Muscle of leg (tissue), 11 donors: ENCODE data around the gene KLHL21. TPM values are rescaled to one million over a fixed set of nuclear protein-coding genes. Genes with fewer than 3 reads are reported as not detected.

Experiments used
- DNase-seq: peaks from one replicate; pipeline ENCODE4 v3.0.0; 2013
- H3K27ac ChIP-seq: one replicate; pipeline ENCODE4 v1.5.1; 2013; ENCODE audit warnings: mild to moderate bottlenecking, low read length, control low read depth
- H3K27me3 ChIP-seq: one replicate; pipeline ENCODE4 v1.6.1; 2013; ENCODE audit warnings: low read length; ENCODE audit not compliant: control insufficient read depth, insufficient read depth
- H3K36me3 ChIP-seq: one replicate; pipeline ENCODE4 v1.6.1; 2013; ENCODE audit warnings: low read length; ENCODE audit not compliant: control insufficient read depth, insufficient read depth
- H3K4me1 ChIP-seq: one replicate; pipeline ENCODE4 v1.6.1; 2013; ENCODE audit warnings: low read length; ENCODE audit not compliant: control insufficient read depth, insufficient read depth
- H3K4me3 ChIP-seq: one replicate; pipeline ENCODE4 v1.5.1; 2013; ENCODE audit warnings: low read length, control low read depth
- H3K9me3 ChIP-seq: replicated peaks from 2 replicates; pipeline ENCODE4 v1.6.1; 2013; ENCODE audit warnings: low read depth, low read length; ENCODE audit not compliant: control insufficient read depth
- WGBS: methylation state at CpG from one replicate; pipeline ENCODE4 v1.1.5; 2013; ENCODE audit warnings: missing lambda C conversion rate; ENCODE audit not compliant: insufficient coverage; 5-methylcytosine and 5-hydroxymethylcytosine counted together
- polyA plus RNA-seq, 8 donors: library from polyadenylated mRNA; unstranded; fragments of 120-200 nt; gene quantifications; one replicate each; pipeline versions ENCODE4 v1.2.1 to v1.2.3, GENCODE V29; 2013; ENCODE audit warnings: inconsistent platforms in 1 of 8, low replicate concordance in 1 of 8; ENCODE audit not compliant: insufficient read length in 8 of 8, insufficient read depth in 1 of 8
- total RNA-seq: library from RNA; stranded (reverse); fragments of 120-200 nt; gene quantifications from one replicate; pipeline ENCODE4 v1.2.4, GENCODE V29; 2013

The KLHL21 gene
- total and polyA plus RNA-seq, 9 donors, result 27.7 to 49.3 (median 38.1) TPM

DNA sequence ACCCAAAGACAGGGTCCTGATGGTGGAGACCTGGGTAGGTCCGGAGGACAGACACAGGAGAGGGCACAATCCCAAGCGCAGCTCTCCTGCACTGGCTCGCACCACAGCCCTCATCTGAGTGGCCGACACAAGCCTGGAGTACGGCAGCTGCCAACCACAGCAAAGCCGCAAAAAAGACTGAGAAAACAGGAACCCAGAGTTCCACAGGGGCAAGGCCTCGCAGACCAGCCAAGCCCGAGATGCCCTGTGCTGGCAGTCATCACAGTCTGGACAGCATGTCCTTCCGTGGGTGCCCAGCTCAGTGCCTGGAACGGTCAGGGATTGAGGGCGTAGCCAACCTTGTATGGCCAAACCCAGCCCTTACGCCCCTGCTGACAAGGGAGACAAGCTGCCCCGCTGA, 11.4 kb downstream of the KLHL21 start:
- 90% methylated on average over 13 of the region's 13 CpGs for WGBS
- H3K4me1 ChIP-seq, result peaks cover 54% of the 10 kb centered on the region
- no peak overlapping the region for H3K27ac ChIP-seq
- no peaks in the 10 kb centered on the region for H3K27me3 ChIP-seq
- peaks cover 84% of the 10 kb centered on the region for H3K36me3 ChIP-seq
- DNase-seq, result no peak
- no peaks in the 10 kb centered on the region for H3K9me3 ChIP-seq
- H3K4me3 ChIP-seq, result no peak overlapping the region

DNA sequence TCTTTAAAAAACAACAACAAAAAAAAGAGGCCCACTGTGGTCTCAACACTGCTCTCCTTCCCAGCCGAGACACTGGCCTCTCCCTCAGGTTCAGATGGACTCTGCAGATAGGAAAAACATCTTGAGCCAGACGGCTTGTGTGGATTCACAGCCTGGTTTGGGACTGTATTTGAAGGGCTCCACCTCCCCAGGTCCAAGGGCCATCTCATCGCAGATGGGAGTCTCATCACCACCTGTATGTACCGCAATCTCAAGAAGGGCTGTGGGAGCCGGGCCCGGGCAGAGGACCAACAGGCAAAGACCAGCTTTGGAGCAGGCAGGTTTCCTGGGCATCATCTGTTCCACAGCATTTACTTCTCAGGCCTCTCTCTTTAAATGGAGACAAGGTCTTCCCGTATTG, 12.6 kb downstream of the KLHL21 start:
- no peak overlapping the region for H3K27ac ChIP-seq
- peaks cover 75% of the 10 kb centered on the region for H3K36me3 ChIP-seq
- no peaks in the 10 kb centered on the region for H3K27me3 ChIP-seq
- no peaks in the 10 kb centered on the region for H3K9me3 ChIP-seq
- WGBS, result 85% methylated on average over 7 of the region's 7 CpGs
- no peak for DNase-seq
- H3K4me3 ChIP-seq, result no peak overlapping the region
- H3K4me1 ChIP-seq, result peaks cover 56% of the 10 kb centered on the region

DNA sequence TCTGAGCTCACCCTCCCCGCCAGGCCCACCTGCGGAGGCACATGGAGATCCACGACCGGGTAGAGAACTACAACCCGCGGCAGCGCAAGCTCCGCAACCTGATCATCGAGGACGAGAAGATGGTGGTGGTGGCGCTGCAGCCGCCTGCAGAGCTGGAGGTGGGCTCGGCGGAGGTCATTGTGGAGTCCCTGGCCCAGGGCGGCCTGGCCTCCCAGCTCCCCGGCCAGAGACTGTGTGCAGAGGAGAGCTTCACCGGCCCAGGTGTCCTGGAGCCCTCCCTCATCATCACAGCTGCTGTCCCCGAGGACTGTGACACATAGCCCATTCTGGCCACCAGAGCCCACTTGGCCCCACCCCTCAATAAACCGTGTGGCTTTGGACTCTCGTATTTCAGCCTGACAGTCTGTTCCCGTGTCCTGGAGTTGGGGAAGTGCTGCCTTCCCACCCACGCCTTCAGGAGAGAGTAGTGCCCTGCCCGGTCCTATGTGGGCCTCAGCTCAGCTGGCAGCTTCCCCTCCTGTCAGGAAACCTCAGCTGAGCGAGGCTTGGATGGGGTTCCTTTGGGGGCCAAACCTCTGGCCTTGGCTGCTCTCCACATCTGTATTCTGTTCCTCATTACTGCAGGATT, 13.7 kb downstream of the KLHL21 start:
- H3K36me3 ChIP-seq, result peaks cover 70% of the 10 kb centered on the region
- WGBS, result 48% methylated on average over 18 of the region's 24 CpGs
- peaks cover 56% of the 10 kb centered on the region for H3K4me1 ChIP-seq
- peak overlapping the region; percentile 17 for H3K27ac ChIP-seq
- DNase-seq, result no peak
- no peak overlapping the region for H3K4me3 ChIP-seq
- no peaks in the 10 kb centered on the region for H3K9me3 ChIP-seq
- no peaks in the 10 kb centered on the region for H3K27me3 ChIP-seq

DNA sequence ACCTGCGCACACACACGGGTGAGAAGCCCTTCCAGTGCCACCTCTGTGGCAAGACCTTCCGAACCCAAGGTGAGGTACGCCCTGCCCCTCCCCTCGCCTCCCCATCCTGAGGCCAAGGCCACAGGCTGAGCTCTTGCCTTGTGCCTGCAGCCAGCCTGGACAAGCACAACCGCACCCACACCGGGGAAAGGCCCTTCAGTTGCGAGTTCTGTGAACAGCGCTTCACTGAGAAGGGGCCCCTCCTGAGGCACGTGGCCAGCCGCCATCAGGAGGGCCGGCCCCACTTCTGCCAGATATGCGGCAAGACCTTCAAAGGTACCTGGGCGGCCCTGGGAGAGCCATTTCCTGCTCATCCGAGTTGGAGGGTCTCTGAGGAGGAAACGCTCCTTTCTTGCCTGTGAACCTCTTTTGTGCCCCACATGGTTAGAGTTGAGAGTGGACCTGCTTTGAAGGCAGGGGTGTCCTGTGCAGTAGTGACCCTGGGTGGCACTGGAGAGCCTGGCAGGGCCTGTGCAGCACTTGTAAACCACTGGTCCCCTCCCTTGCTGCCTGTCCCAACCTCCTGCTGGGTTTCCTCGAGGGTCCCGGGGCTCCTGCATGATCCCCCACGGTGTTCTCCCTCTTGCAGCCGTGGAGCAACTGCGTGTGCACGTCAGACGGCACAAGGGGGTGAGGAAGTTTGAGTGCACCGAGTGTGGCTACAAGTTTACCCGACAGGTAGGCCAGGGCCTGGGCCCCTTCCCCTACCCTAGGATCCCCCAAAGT, 14.4 kb downstream of the KLHL21 start:
- Histone ChIP-seq H3K4me3 (no peak overlapping the region), H3K36me3 (peaks cover 63% of the 10 kb centered on the region), H3K27ac (no peak overlapping the region), H3K9me3 (no peaks in the 10 kb centered on the region), H3K4me1 (peaks cover 56% of the 10 kb centered on the region), H3K27me3 (no peaks in the 10 kb centered on the region)
- DNase-seq, result no peak
- WGBS, result 70% methylated on average over 17 of the region's 25 CpGs

DNA sequence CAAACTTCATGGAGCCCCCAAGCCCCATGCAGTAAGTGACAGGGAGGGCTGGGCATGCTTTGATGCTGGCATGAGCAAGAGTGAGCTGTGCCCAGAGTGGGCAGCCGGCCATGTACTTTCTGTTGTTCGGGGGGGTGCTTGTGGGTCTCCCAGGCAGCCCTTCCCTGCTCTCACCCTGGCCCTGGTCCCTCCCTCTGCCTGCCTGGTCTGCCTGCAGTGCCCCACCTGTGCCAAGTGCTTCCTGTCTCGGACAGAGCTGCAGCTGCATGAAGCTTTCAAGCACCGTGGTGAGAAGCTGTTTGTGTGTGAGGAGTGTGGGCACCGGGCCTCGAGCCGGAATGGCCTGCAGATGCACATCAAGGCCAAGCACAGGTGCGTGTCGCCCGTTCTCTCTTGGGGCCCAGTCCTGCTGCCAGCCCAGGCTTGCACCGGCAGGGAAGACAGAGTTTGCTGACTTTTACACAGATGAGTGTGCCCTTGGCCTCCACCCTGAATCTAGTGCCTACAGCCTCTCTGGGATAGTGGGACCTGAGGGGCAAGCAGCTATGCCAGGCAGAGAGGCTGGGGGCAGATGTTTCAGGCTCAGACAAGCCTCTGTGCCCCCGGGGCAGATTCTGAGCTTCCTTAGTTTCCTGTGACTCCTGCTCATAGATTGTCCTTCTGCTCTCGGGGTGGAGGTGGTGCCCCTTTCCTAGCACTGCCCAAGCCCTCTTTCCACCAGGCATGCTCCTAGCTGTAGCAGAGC, 15.2 kb downstream of the KLHL21 start:
- Histone ChIP-seq H3K4me3 (no peak overlapping the region), H3K27me3 (no peaks in the 10 kb centered on the region), H3K36me3 (peaks cover 55% of the 10 kb centered on the region), H3K27ac (peak overlapping the region; percentile 47), H3K9me3 (no peaks in the 10 kb centered on the region), H3K4me1 (peaks cover 51% of the 10 kb centered on the region)
- WGBS, result 77% methylated on average over 11 of the region's 13 CpGs
- DNase-seq, result peak; percentile 76

DNA sequence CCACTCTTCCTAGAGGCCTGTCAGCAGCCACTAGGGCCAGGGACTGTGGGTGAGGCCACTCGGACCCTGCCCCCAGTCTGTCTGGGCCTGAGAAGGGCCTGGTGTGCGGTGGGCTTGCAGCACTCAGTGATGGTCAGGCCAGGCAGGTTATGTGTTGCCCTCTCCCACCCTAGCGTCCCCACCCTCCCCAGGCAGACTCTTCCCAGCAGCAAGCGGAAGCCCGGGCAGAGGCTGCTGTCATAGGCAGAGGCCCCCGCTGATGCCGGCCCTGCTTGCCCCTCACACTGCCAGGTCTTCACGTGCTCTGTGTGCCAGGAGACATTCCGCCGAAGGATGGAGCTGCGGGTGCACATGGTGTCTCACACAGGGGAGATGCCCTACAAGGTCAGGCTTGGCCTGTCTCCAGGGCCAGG, 16.3 kb downstream of the KLHL21 start:
- Histone ChIP-seq H3K27ac (no peak overlapping the region), H3K4me3 (no peak overlapping the region), H3K36me3 (peaks cover 48% of the 10 kb centered on the region), H3K4me1 (peaks cover 50% of the 10 kb centered on the region), H3K9me3 (no peaks in the 10 kb centered on the region), H3K27me3 (no peaks in the 10 kb centered on the region)
- no peak for DNase-seq
- 84% methylated on average over 11 of the region's 11 CpGs for WGBS

DNA sequence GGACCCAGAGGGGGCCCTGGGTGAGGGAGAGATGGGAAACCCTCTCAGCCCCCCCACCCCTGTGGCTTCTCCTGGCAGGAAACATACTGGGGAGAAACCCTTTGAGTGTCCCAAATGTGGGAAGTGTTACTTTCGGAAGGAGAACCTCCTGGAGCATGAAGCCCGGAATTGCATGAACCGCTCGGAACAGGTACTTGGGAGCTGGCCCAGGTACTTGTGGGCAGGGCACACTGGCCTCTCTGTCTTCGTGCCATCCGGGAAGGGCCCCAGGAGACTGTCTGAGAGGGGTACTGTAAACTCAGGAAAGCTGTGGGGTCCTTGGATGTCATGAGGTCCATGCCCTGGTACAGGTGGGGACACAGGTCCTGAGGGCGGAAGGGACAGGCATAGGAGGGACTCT, 16.8 kb downstream of the KLHL21 start:
- H3K4me3 ChIP-seq, result no peak overlapping the region
- H3K27me3 ChIP-seq, result no peaks in the 10 kb centered on the region
- H3K36me3 ChIP-seq, result peaks cover 43% of the 10 kb centered on the region
- H3K27ac ChIP-seq, result no peak overlapping the region
- H3K4me1 ChIP-seq, result peaks cover 52% of the 10 kb centered on the region
- no peaks in the 10 kb centered on the region for H3K9me3 ChIP-seq
- WGBS, result 89% methylated on average over 7 of the region's 7 CpGs
- DNase-seq, result no peak

DNA sequence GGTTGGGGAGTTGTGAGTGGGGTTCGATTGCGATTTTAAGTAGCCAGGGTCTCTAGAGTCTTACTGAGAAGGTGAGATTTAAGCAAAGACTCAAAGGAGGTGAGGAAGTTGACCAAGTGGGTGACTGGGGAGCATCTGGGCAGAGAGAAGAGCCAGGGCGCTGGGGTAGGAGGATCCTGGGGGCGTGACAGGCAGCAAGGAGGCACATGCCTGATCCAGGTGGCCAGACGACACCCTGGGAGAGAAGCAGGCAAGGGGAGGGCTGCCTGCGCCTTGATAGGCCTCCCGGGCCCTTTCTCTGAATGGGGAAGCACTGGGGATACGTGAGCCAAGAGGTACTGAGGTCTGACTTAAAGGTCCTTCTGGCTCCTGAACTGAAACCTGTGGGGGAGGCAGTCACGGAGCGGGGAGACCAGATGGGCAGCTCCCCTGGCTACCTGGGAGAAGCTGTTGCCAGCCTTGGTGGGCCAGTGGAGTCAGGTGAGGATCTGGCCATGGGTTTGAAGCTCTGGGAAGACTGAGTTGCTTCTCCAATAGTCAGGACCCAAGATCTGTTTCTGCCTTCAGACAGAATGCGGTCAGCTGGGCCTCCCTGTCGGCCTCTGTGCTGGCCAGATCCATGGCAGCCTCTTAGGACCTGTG, 17.5 kb downstream of the KLHL21 start:
- Histone ChIP-seq H3K4me1 (peaks cover 58% of the 10 kb centered on the region), H3K9me3 (no peaks in the 10 kb centered on the region), H3K27me3 (no peaks in the 10 kb centered on the region), H3K27ac (no peak overlapping the region), H3K36me3 (peaks cover 36% of the 10 kb centered on the region), H3K4me3 (no peak overlapping the region)
- DNase-seq, result no peak
- WGBS, result 72% methylated on average over 11 of the region's 12 CpGs

DNA sequence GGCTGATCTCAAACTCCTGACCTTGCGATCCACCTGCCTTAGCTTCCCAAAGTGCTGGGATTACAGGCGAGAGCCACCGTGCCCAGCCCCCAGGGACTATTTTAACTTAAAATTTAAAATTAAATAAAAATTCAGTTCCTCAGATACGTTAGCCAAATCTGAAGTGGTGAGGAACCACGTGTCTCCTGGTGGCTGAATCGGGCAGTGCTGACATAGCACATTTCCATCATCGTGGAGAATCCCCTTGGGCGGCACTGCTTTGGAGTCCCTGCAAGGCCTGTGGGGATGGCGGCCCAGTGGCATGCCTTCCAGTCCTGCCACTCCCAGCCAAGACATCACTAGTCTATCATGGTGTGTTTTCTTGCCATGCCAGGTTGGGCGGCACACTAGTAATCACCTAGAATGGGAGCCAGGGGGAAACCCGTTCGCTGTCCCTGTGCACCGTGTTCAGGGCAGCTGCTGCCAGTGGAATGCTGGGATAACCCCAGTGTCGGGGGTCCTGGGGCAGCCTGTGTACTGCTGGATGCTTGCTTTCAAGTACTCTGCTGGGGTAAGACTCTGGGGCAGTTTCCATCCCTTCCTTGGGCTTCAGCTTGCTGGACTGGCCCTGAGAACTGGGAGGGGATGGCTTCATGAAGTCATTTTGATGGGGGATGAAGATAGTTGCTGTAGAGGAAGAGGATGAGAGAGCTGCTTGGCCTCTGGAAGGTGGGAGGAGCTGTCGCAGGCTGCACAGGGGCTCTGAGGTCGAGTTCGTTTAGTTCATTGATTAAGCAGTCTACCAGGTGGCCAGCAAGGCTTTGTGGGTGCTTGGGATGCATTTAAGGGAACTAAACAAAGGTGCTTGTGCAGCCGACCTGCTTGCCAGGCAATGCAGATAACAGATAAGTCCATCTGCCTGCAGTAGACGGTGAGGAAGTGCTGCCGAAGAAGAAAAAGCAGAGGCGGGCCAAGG, 18.3 kb downstream of the KLHL21 start:
- WGBS, result 78% methylated on average over 21 of the region's 21 CpGs
- DNase-seq, result no peak
- Histone ChIP-seq H3K4me3 (no peak overlapping the region), H3K4me1 (peaks cover 55% of the 10 kb centered on the region), H3K27ac (no peak overlapping the region), H3K36me3 (peaks cover 28% of the 10 kb centered on the region), H3K9me3 (no peaks in the 10 kb centered on the region), H3K27me3 (no peaks in the 10 kb centered on the region)
